GM18517 (cell line): ENCODE data around the gene KCNH1.

Source experiments
- ATAC-seq: cut with Tn5 transposase; IDR thresholded peaks from one replicate; pipeline ENCODE4 v1.9.1; 2021; ENCODE audit warnings: mild to moderate bottlenecking, moderate library complexity; ENCODE audit not compliant: unreplicated experiment

The KCNH1 gene

GRCh38 chr1:210771131-210771530 lies 362.8 kb downstream of the KCNH1 start:
- ATAC-seq: no peak

DNA sequence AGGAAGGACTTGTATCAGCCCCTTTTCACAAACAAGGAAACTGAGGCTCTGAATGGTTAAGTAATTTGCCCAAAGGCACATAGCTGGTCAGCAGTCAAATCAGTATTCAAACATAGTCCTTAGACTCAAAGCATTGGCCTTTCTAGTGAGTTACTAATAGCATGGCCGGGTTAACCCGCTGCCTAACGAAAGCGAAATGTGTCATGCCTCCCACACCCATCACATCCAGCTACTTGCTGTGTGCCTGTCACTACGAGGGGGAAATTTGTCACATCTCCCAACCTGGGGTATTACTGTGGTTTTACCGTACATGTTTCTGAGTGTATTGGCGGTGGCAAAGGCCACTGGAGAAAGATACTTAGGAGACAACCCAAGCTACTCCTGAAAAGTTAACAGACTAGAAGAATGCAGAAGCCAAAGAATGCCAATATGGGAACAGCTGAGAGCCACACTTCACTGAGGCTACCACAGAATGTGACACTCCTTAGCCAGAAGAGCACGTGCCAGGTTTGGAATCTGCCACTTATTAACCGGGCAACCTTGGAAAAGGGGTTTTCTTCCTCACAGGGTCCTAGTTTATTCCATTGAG lies 363.5 kb downstream of the KCNH1 start:
- no peak for ATAC-seq

- no peak for ATAC-seq
Observed at GRCh38 chr1:210769473-210769872, 364.5 kb downstream of the KCNH1 start.

GRCh38 chr1:210764536-210764935 lies 369.4 kb downstream of the KCNH1 start:
- ATAC-seq: no peak

- ATAC-seq: no peak
Observed at GRCh38 chr1:210758761-210759160, 375.2 kb downstream of the KCNH1 start.

DNA sequence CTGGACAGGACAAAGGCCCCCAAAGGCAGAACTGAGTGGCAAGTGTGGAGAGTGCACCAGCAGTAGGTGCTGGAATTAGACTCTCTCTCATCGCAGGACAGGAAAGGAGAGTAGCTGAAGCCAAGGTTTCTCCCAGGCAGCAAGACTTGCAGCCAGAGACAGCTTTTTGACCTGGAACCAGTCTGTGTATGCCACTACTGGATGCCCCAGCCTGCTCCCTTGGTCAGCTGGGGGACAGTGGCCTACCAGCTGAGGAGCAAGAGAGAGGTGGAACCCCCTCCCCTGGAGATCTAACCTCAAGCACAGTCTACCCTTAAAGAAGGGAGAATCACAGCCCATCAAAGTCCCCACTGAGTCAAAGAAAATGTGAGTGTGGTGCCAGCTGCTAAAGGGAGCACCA lies 375.7 kb downstream of the KCNH1 start:
- ATAC-seq: no peak

GRCh38 chr1:210757677-210758076 lies 376.3 kb downstream of the KCNH1 start:
- no peak for ATAC-seq

DNA sequence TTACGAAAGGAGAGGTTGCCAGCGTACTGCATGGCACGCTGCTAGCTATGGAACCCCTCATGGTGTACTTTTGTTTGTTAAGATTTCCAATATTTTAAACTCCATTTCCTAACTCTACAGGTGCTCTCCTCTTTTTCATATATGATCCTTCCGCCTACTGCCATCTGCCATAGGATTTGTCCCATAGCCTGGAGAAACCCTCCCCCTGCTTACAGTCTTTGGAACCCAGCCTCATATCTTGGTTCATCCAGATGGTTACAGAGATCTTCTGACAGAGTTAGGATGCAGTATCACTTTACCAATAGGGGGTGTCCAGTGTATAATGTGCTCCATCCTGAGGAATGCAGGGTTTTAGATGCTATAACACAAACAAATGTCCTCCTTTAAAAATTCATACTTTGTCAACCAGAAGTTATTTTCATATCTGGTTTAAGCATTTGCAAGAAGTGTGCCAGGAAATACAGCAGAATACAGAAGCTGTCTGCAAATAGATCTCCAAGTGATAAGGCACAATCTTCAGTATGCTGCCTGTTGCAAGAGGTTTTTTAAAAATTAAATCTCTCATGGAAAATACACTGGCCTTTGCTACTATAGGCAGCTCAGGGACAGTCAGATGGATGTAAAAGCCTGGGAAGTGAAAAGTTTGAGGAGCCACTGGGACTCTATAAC lies 377.8 kb downstream of the KCNH1 start:
- no peak for ATAC-seq

- ATAC-seq: no peak
Observed at GRCh38 chr1:210754878-210755665, 378.9 kb downstream of the KCNH1 start.

GRCh38 chr1:210751911-210752310 lies 382.0 kb downstream of the KCNH1 start:
- no peak for ATAC-seq

GRCh38 chr1:210750468-210750867 lies 383.5 kb downstream of the KCNH1 start:
- ATAC-seq: no peak

- ATAC-seq: no peak
Observed at GRCh38 chr1:210748796-210749195, 385.2 kb downstream of the KCNH1 start.

DNA sequence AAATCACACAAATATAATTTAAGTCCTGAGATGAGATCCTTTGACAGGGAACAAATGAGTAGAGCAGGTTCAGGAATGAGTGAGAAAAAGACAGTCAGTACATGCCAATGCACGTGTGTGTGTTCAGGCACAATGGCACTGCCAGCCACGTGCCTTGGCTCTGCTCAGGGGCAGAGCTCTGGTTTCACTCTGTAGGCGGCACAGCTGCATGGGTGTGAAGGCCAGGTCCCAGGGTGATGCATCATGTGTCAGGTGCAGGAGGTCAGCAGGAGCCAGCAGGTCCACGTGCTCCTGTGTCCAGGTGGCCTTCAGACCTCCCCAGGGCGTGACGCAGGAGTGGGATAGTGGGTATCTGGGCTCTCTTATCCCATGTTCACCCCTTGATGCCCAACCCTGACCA lies 386.1 kb downstream of the KCNH1 start:
- no peak for ATAC-seq

DNA sequence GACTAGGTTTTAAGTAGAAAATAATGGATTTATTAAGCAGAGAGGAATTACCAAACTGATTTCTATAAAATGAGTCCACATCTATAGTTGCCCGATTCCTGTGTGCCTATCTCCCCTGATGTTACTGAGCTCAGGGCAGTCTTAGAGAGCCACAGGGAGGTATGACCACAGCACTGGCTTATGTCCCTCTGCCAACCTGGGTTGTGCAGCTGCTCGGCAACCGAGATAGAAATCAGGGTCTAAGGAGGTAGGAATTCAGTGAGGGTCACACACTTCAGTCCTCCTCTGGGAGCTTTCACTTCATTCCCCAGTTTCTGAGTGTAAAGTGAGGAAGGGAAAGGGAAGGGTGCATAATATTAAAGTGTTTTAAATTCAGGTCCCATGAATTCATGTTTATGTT lies 386.8 kb downstream of the KCNH1 start:
- no peak for ATAC-seq

- no peak for ATAC-seq
Observed at GRCh38 chr1:210746024-210746731, 387.8 kb downstream of the KCNH1 start.

DNA sequence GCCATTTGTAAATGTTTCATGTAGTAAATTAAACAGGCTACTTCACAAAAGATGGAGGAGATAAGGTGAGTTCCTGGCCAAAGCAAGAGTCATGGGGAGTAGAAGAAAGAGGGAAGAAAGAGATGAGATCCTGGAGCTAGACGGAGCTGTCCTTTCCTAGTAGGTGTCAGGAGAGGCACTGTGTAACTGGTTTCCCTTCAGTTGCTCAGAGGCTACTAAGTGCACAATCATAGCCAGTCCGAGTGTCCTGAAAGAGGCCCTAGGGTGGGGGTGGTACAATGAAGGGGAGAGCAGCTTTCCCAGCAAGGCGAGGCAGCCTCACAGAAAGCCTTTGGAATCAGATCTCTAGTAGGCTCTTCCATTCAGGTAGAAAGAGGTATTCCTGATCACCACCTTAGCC lies 390.9 kb downstream of the KCNH1 start:
- ATAC-seq: no peak

DNA sequence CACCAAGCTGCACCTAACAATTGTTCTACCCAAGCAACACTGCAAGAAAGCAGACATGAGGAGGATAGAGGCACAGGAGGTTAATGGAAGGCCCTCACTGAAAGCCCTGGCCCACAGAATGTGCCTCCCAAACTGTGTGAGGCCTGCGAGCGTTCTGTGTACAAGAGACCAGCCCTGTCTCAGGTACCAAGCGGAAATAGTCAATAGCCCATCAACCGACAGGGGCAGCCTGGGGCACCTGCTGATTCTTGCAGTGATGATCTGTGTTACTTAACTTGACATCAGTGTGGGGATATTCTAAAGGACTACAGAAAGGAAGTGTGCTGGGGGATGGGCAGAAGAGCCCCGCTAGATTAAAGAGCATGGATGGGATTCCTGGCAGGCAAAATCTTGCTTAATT lies 392.4 kb downstream of the KCNH1 start:
- ATAC-seq: no peak

GRCh38 chr1:210739627-210740026 lies 394.3 kb downstream of the KCNH1 start:
- ATAC-seq: no peak

- no peak for ATAC-seq
Observed at GRCh38 chr1:210738256-210738655, 395.7 kb downstream of the KCNH1 start.

- no peak for ATAC-seq
Observed at GRCh38 chr1:210736713-210737112, 397.2 kb downstream of the KCNH1 start.

GRCh38 chr1:210731597-210731996 lies 402.4 kb downstream of the KCNH1 start:
- ATAC-seq: no peak

- ATAC-seq: no peak
Observed at GRCh38 chr1:210731193-210731592, 402.8 kb downstream of the KCNH1 start.
